ENCODE data around the gene FBXL15. TPM values are rescaled to one million over a fixed set of nuclear protein-coding genes. Genes with fewer than 3 reads are reported as not detected.

FBXL15 gene
- total and polyA plus RNA-seq, 2 donors (not counting 1 experiment from before 2014, with no cell fraction given) = 2.8 to 7.3 TPM

GRCh38 chr10:102470579-102471546 lies 50.2 kb downstream of the FBXL15 start:
- H3K9ac ChIP-seq (ENCODE audit: insufficient read depth, low read length) = no peak overlapping the region
- no peaks in the 10 kb centered on the region for H3K9me3 ChIP-seq (ENCODE audit: control insufficient read depth, insufficient read depth, low read depth, low read length)
- H3K36me3 ChIP-seq (ENCODE audit: control insufficient read depth, insufficient read depth, low read length) = no peaks in the 10 kb centered on the region
- TF ChIP-seq CTCF (conservative IDR thresholded peaks at IDR 0.05 in 1 of 2, IDR thresholded peaks at IDR 0.05 in 1 of 2; ENCODE audit: low read depth in 1 of 2, low read length in 2 of 2) = no peak
- TF ChIP-seq EZH2 (IDR thresholded peaks at IDR 0.05; ENCODE audit: low read length, missing control alignments) = no peak
- no peaks in the 10 kb centered on the region for H4K20me1 ChIP-seq (ENCODE audit: control insufficient read depth, extremely low read depth, insufficient read depth, low read length)
- H3K27me3 ChIP-seq (ENCODE audit: control insufficient read depth, insufficient read depth, low read length) = no peaks in the 10 kb centered on the region
- no peak overlapping the region for H2AFZ ChIP-seq (ENCODE audit: low read length)
- H3K4me1 ChIP-seq (ENCODE audit: control insufficient read depth, extremely low read depth, insufficient read depth, low read length) = peaks cover 2% of the 10 kb centered on the region
- H3K27ac ChIP-seq (ENCODE audit: insufficient read depth, low read length) = no peak overlapping the region
- DNase-seq (ENCODE audit: low read depth in 2 of 2) = no peak
- H3K79me2 ChIP-seq (ENCODE audit: control insufficient read depth, insufficient read depth, low read length) = no peaks in the 10 kb centered on the region
- H3K4me2 ChIP-seq (ENCODE audit: extremely low read depth, insufficient read depth, low read length) = no peak overlapping the region
- no peak overlapping the region for H3K4me3 ChIP-seq (replicated peaks in 1 of 4; ENCODE audit: control extremely low read depth in 1 of 4, insufficient read depth in 1 of 4, low read depth in 3 of 4, low read length in 4 of 4)

Other genes starting within 250 kb of the FBXL15 start
- gene ELOVL3, start 194.5 kb upstream of the FBXL15 start, total RNA-seq = 0.26 and 0.66 TPM in 2 replicates
- gene ELOVL3, start 194.5 kb upstream of the FBXL15 start, polyA plus RNA-seq = 0.24 and 0.27 TPM in 2 replicates
- gene PITX3, start 179.3 kb upstream of the FBXL15 start, total RNA-seq = not detected in 2 replicates
- not detected in 2 replicates for gene PITX3, start 179.3 kb upstream of the FBXL15 start, polyA plus RNA-seq
- 14.4 and 24.6 TPM in 2 replicates for gene GBF1, start 175.3 kb upstream of the FBXL15 start, total RNA-seq
- gene GBF1, start 175.3 kb upstream of the FBXL15 start, polyA plus RNA-seq = 24.1 and 31.6 TPM in 2 replicates
- 16.7 and 23.3 TPM in 2 replicates for gene NFKB2, start 25.1 kb upstream of the FBXL15 start, total RNA-seq
- 6.8 and 7.6 TPM in 2 replicates for gene NFKB2, start 25.1 kb upstream of the FBXL15 start, polyA plus RNA-seq
- 5.3 and 6.9 TPM in 2 replicates for gene PSD, start 2.1 kb upstream of the FBXL15 start, total RNA-seq
- 0.07 and 0.30 TPM in 2 replicates for gene PSD, start 2.1 kb upstream of the FBXL15 start, polyA plus RNA-seq
- gene CUEDC2, start 11.7 kb downstream of the FBXL15 start, total RNA-seq = 60.8 and 63.2 TPM in 2 replicates
- 62.3 and 66.8 TPM in 2 replicates for gene CUEDC2, start 11.7 kb downstream of the FBXL15 start, polyA plus RNA-seq
- under 0.01 and 0.17 TPM in 2 replicates for gene C10orf95, start 30.7 kb downstream of the FBXL15 start, total RNA-seq
- not detected in 2 replicates for gene C10orf95, start 30.7 kb downstream of the FBXL15 start, polyA plus RNA-seq
- 94.8 and 128 TPM in 2 replicates for gene ACTR1A, start 81.9 kb downstream of the FBXL15 start, total RNA-seq
- gene ACTR1A, start 81.9 kb downstream of the FBXL15 start, polyA plus RNA-seq = 125 and 155 TPM in 2 replicates
- 2.6 and 4.3 TPM in 2 replicates for gene SUFU, start 83.1 kb downstream of the FBXL15 start, total RNA-seq
- gene SUFU, start 83.1 kb downstream of the FBXL15 start, polyA plus RNA-seq = 5.6 and 8.2 TPM in 2 replicates
- 80.9 and 143 TPM in 2 replicates for gene TRIM8, start 223.6 kb downstream of the FBXL15 start, total RNA-seq
- gene TRIM8, start 223.6 kb downstream of the FBXL15 start, polyA plus RNA-seq = 93.2 and 152 TPM in 2 replicates